ENCODE measurements around the gene FSIP1.

FSIP1 gene

GRCh38 chr15:39595338-39596221 lies 187.1 kb downstream of the FSIP1 start:
- TF ChIP-seq SIN3A (IDR thresholded peaks at IDR 0.05; ENCODE audit: borderline replicate concordance, insufficient read depth, low read length) (no peak), TAF1 (IDR thresholded peaks at IDR 0.05; ENCODE audit: borderline replicate concordance, insufficient read depth, low read length) (no peak), REST (IDR thresholded peaks at IDR 0.05; ENCODE audit: insufficient read depth in 1 of 2, low read depth in 2 of 2, low read length in 2 of 2) (no peak), POLR2AphosphoS5 (IDR thresholded peaks at IDR 0.05; ENCODE audit: low read depth, low read length) (no peak), FOXP2 (optimal IDR thresholded peaks at IDR 0.05; ENCODE audit: borderline replicate concordance, extremely low read depth, extremely low read length, insufficient read depth) (no peak)

GRCh38 chr15:39594446-39595337 lies 187.9 kb downstream of the FSIP1 start:
- no peak for TF ChIP-seq POLR2AphosphoS5 (IDR thresholded peaks at IDR 0.05; ENCODE audit: low read depth, low read length)
- no peak for TF ChIP-seq REST (IDR thresholded peaks at IDR 0.05; ENCODE audit: insufficient read depth in 1 of 2, low read depth in 2 of 2, low read length in 2 of 2)
- no peak for TF ChIP-seq TAF1 (IDR thresholded peaks at IDR 0.05; ENCODE audit: borderline replicate concordance, insufficient read depth, low read length)
- TF ChIP-seq SIN3A (IDR thresholded peaks at IDR 0.05; ENCODE audit: borderline replicate concordance, insufficient read depth, low read length) = no peak
- TF ChIP-seq FOXP2 (optimal IDR thresholded peaks at IDR 0.05; ENCODE audit: borderline replicate concordance, extremely low read depth, extremely low read length, insufficient read depth) = no peak

- TF ChIP-seq REST (IDR thresholded peaks at IDR 0.05; ENCODE audit: insufficient read depth in 1 of 2, low read depth in 2 of 2, low read length in 2 of 2) (no peak), POLR2AphosphoS5 (IDR thresholded peaks at IDR 0.05; ENCODE audit: low read depth, low read length) (no peak), TAF1 (IDR thresholded peaks at IDR 0.05; ENCODE audit: borderline replicate concordance, insufficient read depth, low read length) (no peak), FOXP2 (optimal IDR thresholded peaks at IDR 0.05; ENCODE audit: borderline replicate concordance, extremely low read depth, extremely low read length, insufficient read depth) (no peak), SIN3A (IDR thresholded peaks at IDR 0.05; ENCODE audit: borderline replicate concordance, insufficient read depth, low read length) (no peak)
Measured at GRCh38 chr15:39593656-39594445, 188.8 kb downstream of the FSIP1 start.

GRCh38 chr15:39593071-39593655 lies 189.5 kb downstream of the FSIP1 start:
- TF ChIP-seq POLR2AphosphoS5 (IDR thresholded peaks at IDR 0.05; ENCODE audit: low read depth, low read length) = no peak
- no peak for TF ChIP-seq FOXP2 (optimal IDR thresholded peaks at IDR 0.05; ENCODE audit: borderline replicate concordance, extremely low read depth, extremely low read length, insufficient read depth)
- no peak for TF ChIP-seq SIN3A (IDR thresholded peaks at IDR 0.05; ENCODE audit: borderline replicate concordance, insufficient read depth, low read length)
- no peak for TF ChIP-seq REST (IDR thresholded peaks at IDR 0.05; ENCODE audit: insufficient read depth in 1 of 2, low read depth in 2 of 2, low read length in 2 of 2)
- no peak for TF ChIP-seq TAF1 (IDR thresholded peaks at IDR 0.05; ENCODE audit: borderline replicate concordance, insufficient read depth, low read length)
